ENCODE measurements around the gene HNRNPUL1. TPM values are rescaled to one million over a fixed set of nuclear protein-coding genes. Genes with fewer than 3 reads are reported as not detected.

Gene HNRNPUL1
- total RNA-seq, 1 donor from 2014 or later: 191 TPM

GRCh38 chr19:41310033-41310831 lies 46.1 kb downstream of the HNRNPUL1 start, which contains the start of gene CCDC97:
CCDC97 (plus strand) TSS chr19:41310172; CDS start chr19:41310311, 139 bp downstream.
- DNase-seq (peak; percentile 90), ATAC-seq (peak; percentile 88 to 90)
- peaks cover 60% of the 10 kb centered on the region for H3K36me3 ChIP-seq
- intact Hi-C loops (cut with DNase I): no loop called here
- peaks cover 48% of the 10 kb centered on the region for H3K4me1 ChIP-seq
- peak within 1 kb of the TSS; percentile 94 for H3K27ac ChIP-seq
- no peaks in the 10 kb centered on the region for H3K9me3 ChIP-seq
- H3K4me3 ChIP-seq: peak within 1 kb of the TSS; percentile 76
- TF ChIP-seq CTCF (IDR thresholded peaks at IDR 0.05): no peak
- H3K27me3 ChIP-seq (ENCODE audit: low read depth): no peaks in the 10 kb centered on the region

GRCh38 chr19:41311072-41311471 lies 46.9 kb downstream of the HNRNPUL1 start:
- ATAC-seq: no peak
- Histone ChIP-seq H3K9me3 (no peaks in the 10 kb centered on the region), H3K4me3 (peak overlapping the region; percentile 76), H3K27ac (peak overlapping the region; percentile 94), H3K27me3 (ENCODE audit: low read depth) (no peaks in the 10 kb centered on the region), H3K4me1 (peaks cover 48% of the 10 kb centered on the region), H3K36me3 (peaks cover 60% of the 10 kb centered on the region)
- DNase-seq: no peak
- intact Hi-C loops (cut with DNase I): no loop called here
- no peak for TF ChIP-seq CTCF (IDR thresholded peaks at IDR 0.05)

- H3K27ac ChIP-seq: no peak overlapping the region
- no peaks in the 10 kb centered on the region for H3K27me3 ChIP-seq (ENCODE audit: low read depth)
- DNase-seq: peak; percentile 24
- H3K4me1 ChIP-seq: peaks cover 44% of the 10 kb centered on the region
- H3K9me3 ChIP-seq: no peaks in the 10 kb centered on the region
- H3K4me3 ChIP-seq: no peak overlapping the region
- intact Hi-C loops (cut with DNase I): no loop called here
- H3K36me3 ChIP-seq: peaks cover 60% of the 10 kb centered on the region
- TF ChIP-seq CTCF (IDR thresholded peaks at IDR 0.05): no peak
- ATAC-seq: no peak
Observed at GRCh38 chr19:41311613-41312012, 47.4 kb downstream of the HNRNPUL1 start.

GRCh38 chr19:41316306-41316920 lies 52.2 kb downstream of the HNRNPUL1 start:
- intact Hi-C loops (cut with DNase I): no loop called here
- H3K9me3 ChIP-seq: no peaks in the 10 kb centered on the region
- H3K4me1 ChIP-seq: peaks cover 11% of the 10 kb centered on the region
- peak; percentile 33 for DNase-seq
- no peak for TF ChIP-seq CTCF (IDR thresholded peaks at IDR 0.05)
- H3K4me3 ChIP-seq: no peak overlapping the region
- peaks cover 94% of the 10 kb centered on the region for H3K36me3 ChIP-seq
- no peak overlapping the region for H3K27ac ChIP-seq
- ATAC-seq: no peak
- H3K27me3 ChIP-seq (ENCODE audit: low read depth): no peaks in the 10 kb centered on the region

GRCh38 chr19:41318696-41319499 lies 54.7 kb downstream of the HNRNPUL1 start:
- ATAC-seq: no peak
- peak; percentile 25 for DNase-seq
- TF ChIP-seq CTCF (IDR thresholded peaks at IDR 0.05): no peak
- intact Hi-C loops (cut with DNase I): no loop called here
- Histone ChIP-seq H3K4me3 (no peak overlapping the region), H3K36me3 (peaks cover 88% of the 10 kb centered on the region), H3K27ac (no peak overlapping the region), H3K9me3 (no peaks in the 10 kb centered on the region), H3K27me3 (ENCODE audit: low read depth) (no peaks in the 10 kb centered on the region), H3K4me1 (peaks cover 28% of the 10 kb centered on the region)

All from lower lobe of right lung (tissue), 2 donors.